RCC 7860 (cell line): ENCODE data around the gene PDE1C.

ENCODE experiments used
- DNase-seq: peaks from one replicate; pipeline ENCODE4 v3.0.0-alpha.2; 2015; ENCODE audit warnings: low spot score
- FAIRE-seq: peaks from 2 replicates; lab custom pipeline; 2012; peaks lifted over from hg19 to GRCh38; lab: Jason Lieb, UNC

PDE1C gene

DNA sequence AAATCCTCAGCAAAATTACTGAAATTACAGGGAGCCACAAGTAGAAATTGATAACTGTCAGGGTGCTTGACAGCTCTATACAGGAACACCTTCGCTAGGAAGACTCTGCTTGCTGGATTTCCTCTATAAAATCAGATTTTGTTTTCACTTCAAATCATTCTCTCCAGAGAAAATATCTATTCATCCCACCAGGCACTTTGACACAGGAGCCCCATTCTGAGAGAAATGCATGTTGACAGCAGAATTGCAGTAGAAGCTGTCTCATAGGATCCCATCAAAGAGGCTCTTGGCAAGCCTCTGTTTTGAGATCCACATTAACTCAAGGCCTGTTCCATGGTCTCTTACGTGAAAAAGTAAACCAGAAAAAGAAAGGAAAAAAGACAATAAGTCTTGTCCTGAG, 116.8 kb downstream of the PDE1C start:
- no peak for DNase-seq
- FAIRE-seq = no peak

- FAIRE-seq (no peak), DNase-seq (peak; percentile 49)
Observed at GRCh38 chr7:31950091-31950755, 120.0 kb downstream of the PDE1C start.

DNA sequence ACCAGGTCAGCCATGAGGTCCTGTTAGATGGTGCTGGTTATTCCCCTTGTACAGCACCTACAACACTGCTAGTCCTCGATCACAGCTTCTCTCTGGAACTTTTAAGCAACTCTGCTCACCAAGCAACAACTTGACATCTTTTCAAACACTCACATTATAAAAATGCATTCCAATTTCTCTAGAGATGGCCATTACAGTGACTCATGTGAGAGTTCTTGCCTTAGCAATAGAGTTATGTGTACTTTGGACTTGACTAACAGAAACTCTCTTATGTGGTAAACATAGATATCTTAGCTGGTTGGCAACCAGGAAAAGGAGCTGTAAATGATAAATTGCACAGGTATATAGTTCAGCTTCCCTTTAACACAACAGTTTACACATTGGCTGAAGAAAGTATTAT, 122.2 kb downstream of the PDE1C start:
- DNase-seq (peak; percentile 97), FAIRE-seq (peak; percentile 95)

DNA sequence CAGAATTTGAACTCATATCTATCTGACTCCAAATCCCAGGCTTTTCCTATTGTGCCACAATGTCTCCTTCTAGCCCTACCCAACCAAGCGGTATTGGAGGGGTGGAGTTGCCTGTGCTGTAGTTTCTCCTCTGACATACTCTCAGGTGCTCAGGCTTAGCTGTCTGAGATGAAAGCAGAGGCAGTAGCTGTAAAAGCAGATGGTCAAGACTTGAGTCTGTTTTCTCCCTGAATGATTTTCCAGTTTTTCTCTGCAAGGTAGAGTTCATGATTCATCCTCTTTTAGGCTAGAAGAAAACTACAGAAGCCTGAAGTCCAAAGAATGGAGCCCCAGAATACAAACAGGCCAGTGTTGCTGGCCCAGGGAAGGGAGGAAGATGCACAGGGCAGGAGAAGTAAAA, 130.0 kb downstream of the PDE1C start:
- DNase-seq = no peak
- no peak for FAIRE-seq

GRCh38 chr7:31939076-31939475, 131.1 kb downstream of the PDE1C start:
- no peak for FAIRE-seq
- DNase-seq = peak; percentile 46

GRCh38 chr7:31938650-31939049, 131.6 kb downstream of the PDE1C start:
- DNase-seq (peak; percentile 87), FAIRE-seq (peak; percentile 98)

- DNase-seq (no peak), FAIRE-seq (no peak)
Observed at GRCh38 chr7:31937982-31938381, 132.2 kb downstream of the PDE1C start.

GRCh38 chr7:31935124-31936054, 134.8 kb downstream of the PDE1C start:
- FAIRE-seq = no peak

GRCh38 chr7:31934551-31934950, 135.7 kb downstream of the PDE1C start:
- FAIRE-seq = no peak
- no peak for DNase-seq

More at GRCh38 chr7:31935124-31936054, 134.8 kb downstream of the PDE1C start:
- DNase-seq = no peak

DNA sequence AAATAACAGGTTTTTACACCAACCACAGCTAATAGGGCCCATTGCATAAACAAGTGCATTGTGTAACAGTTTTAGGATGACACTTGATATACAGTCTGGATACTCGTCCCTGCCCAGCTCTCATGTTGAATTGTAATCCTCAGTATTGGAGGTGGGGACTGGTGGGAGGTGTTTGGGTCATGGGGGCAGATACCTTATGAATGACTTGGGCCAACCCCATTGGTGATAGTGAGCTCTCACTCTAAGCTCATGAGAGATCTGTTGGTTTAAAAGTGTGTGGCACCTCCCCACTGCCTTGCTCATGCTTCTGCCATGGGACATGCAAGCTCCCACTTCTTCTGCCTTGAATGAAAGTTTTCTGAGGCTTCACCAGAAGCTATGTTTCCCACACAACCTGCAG, 136.7 kb downstream of the PDE1C start:
- DNase-seq (no peak), FAIRE-seq (no peak)

- DNase-seq (no peak), FAIRE-seq (no peak)
Observed at GRCh38 chr7:31926991-31927584, 143.1 kb downstream of the PDE1C start.

- no peak for FAIRE-seq
- DNase-seq = no peak
Observed at GRCh38 chr7:31925753-31926454, 144.3 kb downstream of the PDE1C start.

DNA sequence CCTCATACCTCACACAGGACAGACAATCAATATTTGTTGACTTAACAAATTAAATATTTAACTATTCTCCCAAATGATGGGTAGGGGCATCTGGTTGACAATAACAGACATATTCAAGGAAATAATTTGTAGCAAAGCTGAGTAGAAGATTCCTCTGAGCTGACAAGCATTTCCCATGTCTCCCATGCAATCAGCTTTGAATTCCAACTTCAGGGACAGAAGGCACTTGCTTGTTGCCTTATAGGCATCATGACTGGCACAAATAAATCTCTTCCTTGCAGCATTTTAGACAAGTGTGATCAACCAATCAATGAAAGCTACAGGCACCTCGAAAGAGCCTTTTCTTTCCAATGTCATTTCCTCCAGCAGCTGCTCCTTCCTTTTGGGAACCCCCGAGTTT, 146.0 kb downstream of the PDE1C start:
- FAIRE-seq (no peak), DNase-seq (no peak)

- no peak for FAIRE-seq
Observed at GRCh38 chr7:31922848-31923247, 147.4 kb downstream of the PDE1C start.

DNA sequence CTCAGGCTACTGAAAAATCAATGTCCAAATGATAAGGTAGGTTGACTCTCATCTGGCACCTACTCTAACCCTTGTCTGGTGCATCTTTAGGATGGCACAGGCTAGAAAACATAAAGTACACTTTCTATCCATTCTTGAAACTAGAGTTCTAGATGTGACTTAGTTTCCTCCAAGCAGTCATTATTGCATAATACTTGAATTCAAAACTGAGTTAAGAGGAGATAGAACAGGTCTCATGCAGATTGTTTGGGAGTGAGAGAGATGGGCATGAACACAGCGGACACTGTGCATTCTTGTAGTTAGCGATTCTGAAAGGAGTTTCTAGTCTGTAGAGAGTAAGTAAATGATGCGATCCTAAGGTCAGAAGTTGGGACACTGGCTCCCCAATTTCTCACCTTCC, 149.2 kb downstream of the PDE1C start:
- DNase-seq (no peak), FAIRE-seq (no peak)

More at GRCh38 chr7:31922848-31923247, 147.4 kb downstream of the PDE1C start:
- no peak for DNase-seq

DNA sequence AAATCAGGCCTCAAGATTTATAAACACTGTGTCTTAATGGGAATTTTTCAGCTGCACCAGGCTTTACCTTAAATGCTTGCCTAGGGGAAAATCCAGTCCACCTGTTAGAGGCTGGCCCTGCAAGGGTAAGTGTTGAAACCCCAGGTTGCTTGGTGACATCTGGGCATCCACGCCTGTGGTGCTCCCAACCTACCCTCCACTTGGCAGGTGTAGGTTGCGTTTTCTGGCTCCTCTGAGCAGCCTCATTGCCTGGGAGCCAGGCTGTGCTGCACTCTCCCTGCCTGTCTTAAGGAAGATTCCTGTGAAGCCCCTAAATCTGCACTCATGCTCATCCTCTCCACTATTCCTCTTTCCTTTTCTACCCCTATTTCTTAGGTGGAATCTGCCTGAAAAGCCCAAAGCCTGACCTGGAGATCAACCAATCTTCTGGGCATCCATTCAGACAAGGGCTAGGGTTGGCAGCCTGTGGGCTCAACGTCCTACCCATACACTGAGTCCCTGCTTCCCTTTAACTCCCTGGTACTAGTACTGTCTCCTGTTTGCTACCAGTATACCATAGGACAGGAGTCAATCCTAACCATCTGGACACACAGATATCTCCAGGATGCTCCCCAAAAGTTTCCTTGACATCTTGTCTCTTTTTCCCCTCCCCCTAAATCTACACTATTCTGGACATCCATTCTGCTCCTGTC, 150.4 kb downstream of the PDE1C start:
- FAIRE-seq = no peak

DNA sequence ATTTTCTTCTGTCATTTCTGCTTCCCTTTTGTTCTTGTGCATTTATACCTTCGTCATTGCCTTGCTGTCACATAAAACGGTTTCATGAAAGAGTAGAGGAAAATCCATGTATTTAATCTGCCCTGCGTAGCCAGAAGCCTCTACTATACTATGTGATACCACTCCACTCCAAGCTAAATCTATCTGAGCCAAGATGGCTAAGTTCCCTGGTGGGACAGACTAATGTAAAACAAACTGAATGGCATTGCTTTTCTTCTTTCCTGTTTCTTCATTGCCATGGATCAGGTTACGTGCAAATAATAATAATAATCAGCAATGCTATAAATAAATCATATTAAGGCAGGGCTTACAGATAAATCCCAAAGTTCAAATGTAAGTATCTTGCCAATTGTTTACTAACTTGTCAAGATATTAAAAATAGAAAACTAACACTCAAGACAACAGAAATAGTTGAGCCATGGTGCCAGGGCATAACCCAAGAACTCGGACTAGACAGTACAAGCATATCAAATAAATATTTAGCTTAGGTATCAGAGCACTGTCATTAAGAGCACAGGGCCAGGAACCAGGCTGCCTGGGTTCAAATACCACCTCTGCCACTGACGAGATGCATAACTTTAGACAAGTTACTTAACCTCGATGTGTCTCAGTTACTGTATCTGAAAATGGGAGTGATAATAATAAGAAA, 151.4 kb downstream of the PDE1C start:
- DNase-seq (no peak), FAIRE-seq (no peak)

More for the DNA sequence above, 150.4 kb downstream of the PDE1C start:
- no peak for DNase-seq

GRCh38 chr7:31917256-31917655, 153.0 kb downstream of the PDE1C start:
- FAIRE-seq = no peak
- no peak for DNase-seq

GRCh38 chr7:31910191-31910590, 160.0 kb downstream of the PDE1C start:
- no peak for FAIRE-seq
- DNase-seq = no peak
